CD14-positive monocyte (primary cell): ENCODE results near the gene MAP2K6. TPM values are rescaled to one million over a fixed set of nuclear protein-coding genes. Genes with fewer than 3 reads are reported as not detected.

Experiments used
- DNase-seq, 3 donors: peaks; one replicate each; pipeline ENCODE4 v3.0.0-alpha.2; 2011 to 2022
- H2AFZ ChIP-seq: 2 replicates; pipeline ENCODE4 v1.6.0; 2012; ENCODE audit warnings: mild to moderate bottlenecking, low read depth, low read length, inconsistent platforms; ENCODE audit not compliant: insufficient read depth, poor library complexity, severe bottlenecking
- H3K27ac ChIP-seq, 2 donors: 1 replicate in 1 of 2; 2 replicates in 1 of 2; pipeline ENCODE4 v1.5.1; 2012 to 2013; ENCODE audit warnings: low read length in 2 of 2, control low read depth in 1 of 2, inconsistent platforms in 1 of 2, low read depth in 1 of 2, mild to moderate bottlenecking in 1 of 2
- H3K27me3 ChIP-seq, 2 donors: one replicate each; pipeline versions ENCODE4 v1.6.0 to v1.6.1; 2011 to 2013; ENCODE audit warnings: low read length in 2 of 2; ENCODE audit not compliant: control insufficient read depth in 2 of 2, insufficient read depth in 2 of 2
- H3K36me3 ChIP-seq, 2 donors: replicated peaks in 1 of 2; 1 replicate in 1 of 2; 2 replicates in 1 of 2; pipeline versions ENCODE4 v1.5.1 to v1.6.1; 2012 to 2013; ENCODE audit warnings: low read length in 2 of 2, control low read depth in 1 of 2, inconsistent platforms in 1 of 2, mild to moderate bottlenecking in 1 of 2; ENCODE audit not compliant: insufficient read depth in 2 of 2, control insufficient read depth in 1 of 2
- H3K4me1 ChIP-seq, 2 donors: 1 replicate in 1 of 2; 2 replicates in 1 of 2; pipeline versions ENCODE4 v1.5.1 to v1.6.1; 2012 to 2013; ENCODE audit warnings: low read length in 2 of 2, control low read depth in 1 of 2, inconsistent platforms in 1 of 2, mild to moderate bottlenecking in 1 of 2, moderate library complexity in 1 of 2; ENCODE audit not compliant: insufficient read depth in 2 of 2, control insufficient read depth in 1 of 2
- H3K4me2 ChIP-seq: replicated peaks from 2 replicates; pipeline ENCODE3; 2012; ENCODE audit warnings: low read length, moderate library complexity, mild to moderate bottlenecking; ENCODE audit not compliant: poor library complexity, severe bottlenecking; ENCODE audit errors: extremely low read depth
- H3K4me3 ChIP-seq, 3 experiments: fragments of 200-600 bp in 1 of 3; sonication (generic) in 1 of 3; replicated peaks in 1 of 3; 1 replicate in 2 of 3; 2 replicates in 1 of 3; pipeline ENCODE4 v1.5.1; 2011 to 2013; ENCODE audit warnings: low read length in 3 of 3, mild to moderate bottlenecking in 3 of 3, control low read depth in 2 of 3, low read depth in 2 of 3, inconsistent platforms in 1 of 3, moderate library complexity in 1 of 3
- H3K79me2 ChIP-seq: 2 replicates; pipeline ENCODE4 v1.6.0; 2012; ENCODE audit warnings: mild to moderate bottlenecking, control low read depth, inconsistent platforms, low read length, moderate library complexity; ENCODE audit not compliant: insufficient read depth
- H3K9ac ChIP-seq: 2 replicates; pipeline ENCODE4 v1.6.0; 2017; ENCODE audit warnings: low read length, mild to moderate bottlenecking; ENCODE audit not compliant: insufficient read depth, poor library complexity, severe bottlenecking
- H3K9me3 ChIP-seq, 2 donors: replicated peaks in 1 of 2; 1 replicate in 1 of 2; 2 replicates in 1 of 2; pipeline versions ENCODE4 v1.5.1 to v1.6.1; 2012 to 2013; ENCODE audit warnings: low read length in 2 of 2, control low read depth in 1 of 2; ENCODE audit not compliant: control insufficient read depth in 1 of 2, insufficient read depth in 1 of 2
- H4K20me1 ChIP-seq: 2 replicates; pipeline ENCODE4 v1.6.0; 2012; ENCODE audit warnings: mild to moderate bottlenecking, low read length, control low read depth, moderate library complexity; ENCODE audit not compliant: insufficient read depth
- H3K27ac Mint-ChIP-seq, 7 donors: one replicate each; pipeline ENCODE4 v1.8.0; 2020; ENCODE audit warnings: mild to moderate bottlenecking in 7 of 7, mixed read lengths in 7 of 7, moderate library complexity in 6 of 7, inconsistent platforms in 2 of 7
- H3K27me3 Mint-ChIP-seq, 3 donors: one replicate each; pipeline ENCODE4 v1.8.0; 2021 to 2022; ENCODE audit warnings: low read depth in 3 of 3, mild to moderate bottlenecking in 3 of 3, mixed read lengths in 3 of 3, moderate library complexity in 3 of 3, inconsistent platforms in 1 of 3
- H3K36me3 Mint-ChIP-seq, 2 donors: one replicate each; pipeline ENCODE4 v1.8.0; 2020; ENCODE audit warnings: mixed read lengths in 2 of 2, inconsistent platforms in 1 of 2, mild to moderate bottlenecking in 1 of 2
- H3K4me1 Mint-ChIP-seq: one replicate; pipeline ENCODE4 v1.8.0; 2020; ENCODE audit warnings: mild to moderate bottlenecking, mixed read lengths
- H3K4me3 Mint-ChIP-seq, 2 donors: one replicate each; pipeline ENCODE4 v1.8.0; 2020; ENCODE audit warnings: mild to moderate bottlenecking in 2 of 2, mixed read lengths in 2 of 2, moderate library complexity in 1 of 2
- H3K9me3 Mint-ChIP-seq, 7 donors: one replicate each; pipeline ENCODE4 v1.8.0; 2020 to 2022; ENCODE audit warnings: mixed read lengths in 7 of 7, mild to moderate bottlenecking in 6 of 7, moderate library complexity in 6 of 7, inconsistent platforms in 2 of 7
- CTCF ChIP-seq: fragments of 200-600 bp; IDR thresholded peaks from one replicate; pipeline ENCODE4 v1.8.0; 2022; ENCODE audit warnings: antibody characterized with exemption, mild to moderate bottlenecking
- WGBS: methylation state at CpG from one replicate; pipeline ENCODE4 v1.1.5; 2013; ENCODE audit warnings: missing lambda C conversion rate; ENCODE audit not compliant: insufficient coverage; 5-methylcytosine and 5-hydroxymethylcytosine counted together
- intact Hi-C, 2 donors: fragments of 100-400 bp; cut with micrococcal nuclease; formaldehyde crosslinking; loops; one replicate each; pipeline versions ENCODE4 v1.15.0 to v1.15.1; 2023
- polyA plus RNA-seq, 3 donors: library from polyadenylated mRNA; depleted of rRNA in 1 of 3; unstranded in 2 of 3; stranded (reverse) in 1 of 3; fragments of 300-500 nt in 2 of 3; fragments of >200 nt in 1 of 3; fragmentation: Illumina TruSeq in 2 of 3; gene quantifications; 1 replicate in 2 of 3; 2 replicates in 1 of 3; pipeline ENCODE4 v1.2.3, GENCODE V29; 2012 to 2021

The MAP2K6 gene
- polyA plus RNA-seq, 3 donors, result 13.5 to 28.9 (median 18.5) TPM

- DNase-seq, result no peak
- Mint-ChIP-seq H3K36me3 (no peaks in the 10 kb centered on the region), H3K4me3 (no peak overlapping the region), H3K27ac (no peak overlapping the region), H3K4me1 (no peaks in the 10 kb centered on the region), H3K27me3 (peaks cover 2 to 9% (median 3%) of the 10 kb centered on the region in 3 donors), H3K9me3 (peaks cover 0 to 4% (median 0%) of the 10 kb centered on the region in 7 donors)
- Histone ChIP-seq H3K9me3 (no peaks in the 10 kb centered on the region), H3K79me2 (no peaks in the 10 kb centered on the region), H3K4me1 (no peaks in the 10 kb centered on the region), H3K9ac (no peak overlapping the region), H3K27me3 (no peaks in the 10 kb centered on the region), H3K4me2 (no peak overlapping the region), H3K4me3 (no peak overlapping the region), H3K36me3 (no peaks in the 10 kb centered on the region), H2AFZ (no peak overlapping the region), H4K20me1 (no peaks in the 10 kb centered on the region), H3K27ac (no peak overlapping the region)
- WGBS, result 100% methylated on average over 1 of the region's 3 CpGs
- intact Hi-C loops, result loop anchor here (10.0 kb wide), 2 partner anchors 584 to 994 kb away; no protein-coding TSS in a partner anchor
- no peak for TF ChIP-seq CTCF
Measured at GRCh38 chr17:69560987-69561441, 146.5 kb downstream of the MAP2K6 start.

DNA sequence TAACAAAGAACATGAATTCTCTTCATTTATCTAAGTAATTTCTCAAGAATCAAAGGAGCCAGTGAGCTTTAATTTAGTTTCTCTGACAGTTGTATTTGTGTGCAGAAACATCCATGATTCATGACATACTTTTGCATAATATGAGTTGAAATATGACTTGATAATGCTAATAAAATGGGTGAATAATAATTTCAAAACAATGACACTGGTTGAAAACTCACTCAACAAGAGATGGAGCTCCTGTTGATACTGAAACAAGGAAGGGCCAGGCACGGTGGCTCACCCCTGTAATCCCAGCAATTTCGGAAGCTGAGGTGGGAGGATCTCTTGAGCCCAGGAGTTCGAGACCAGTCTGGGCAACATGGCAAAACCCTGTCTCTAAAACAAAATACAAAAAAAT, 147.0 kb downstream of the MAP2K6 start:
- WGBS, result 100% methylated on average over 1 of the region's 3 CpGs
- DNase-seq, result no peak
- Histone ChIP-seq H3K27ac (no peak overlapping the region), H2AFZ (no peak overlapping the region), H3K9ac (no peak overlapping the region), H3K36me3 (no peaks in the 10 kb centered on the region), H3K9me3 (no peaks in the 10 kb centered on the region), H3K4me2 (no peak overlapping the region), H3K4me1 (no peaks in the 10 kb centered on the region), H3K27me3 (no peaks in the 10 kb centered on the region), H4K20me1 (no peaks in the 10 kb centered on the region), H3K79me2 (no peaks in the 10 kb centered on the region), H3K4me3 (no peak overlapping the region)
- TF ChIP-seq CTCF, result no peak
- Mint-ChIP-seq H3K27ac (no peak overlapping the region), H3K36me3 (no peaks in the 10 kb centered on the region), H3K27me3 (peaks cover 2 to 9% (median 3%) of the 10 kb centered on the region in 3 donors), H3K4me1 (no peaks in the 10 kb centered on the region), H3K9me3 (peaks cover 0 to 4% (median 0%) of the 10 kb centered on the region in 7 donors), H3K4me3 (no peak overlapping the region)
- intact Hi-C loops, result loop anchor here (10.0 kb wide), 2 partner anchors 583 to 993 kb away; no protein-coding TSS in a partner anchor
